Nephron (organoid): Measurements from ENCODE around the gene ZNF142.

ENCODE experiments used
- H3K27ac Mint-ChIP-seq, 3 experiments: 2 replicates each; pipeline ENCODE4 v1.8.0; 2020; ENCODE audit warnings: mixed read lengths in 3 of 3, mild to moderate bottlenecking in 2 of 3, moderate library complexity in 1 of 3
- H3K27me3 Mint-ChIP-seq: 2 replicates; pipeline ENCODE4 v1.8.0; 2021; ENCODE audit warnings: low read depth, mild to moderate bottlenecking, moderate library complexity, mixed read lengths
- H3K36me3 Mint-ChIP-seq: 2 replicates; pipeline ENCODE4 v1.8.0; 2020; ENCODE audit warnings: low read depth, mixed read lengths
- H3K4me1 Mint-ChIP-seq: 2 replicates; pipeline ENCODE4 v1.8.0; 2020; ENCODE audit warnings: mixed read lengths
- H3K4me3 Mint-ChIP-seq, 3 experiments: 2 replicates each; pipeline ENCODE4 v1.8.0; 2020; ENCODE audit warnings: mild to moderate bottlenecking in 3 of 3, mixed read lengths in 3 of 3, moderate library complexity in 2 of 3
- H3K9me3 Mint-ChIP-seq: 2 replicates; pipeline ENCODE4 v1.8.0; 2020; ENCODE audit warnings: mixed read lengths
- TF ChIP-seq, protein P1 (sequence below), 3 experiments: fragments of 200-600 bp; sonication (generic); IDR thresholded peaks; one replicate each; pipeline ENCODE4 v1.5.0; 2021; ENCODE audit warnings: antibody characterized with exemption in 3 of 3; ENCODE audit not compliant: unreplicated experiment in 3 of 3

ZNF142 gene

GRCh38 chr2:218645126-218645525 lies 14.3 kb downstream of the ZNF142 start:
- H3K4me1 Mint-ChIP-seq: peaks cover 3% of the 10 kb centered on the region
- TF ChIP-seq, protein P1, sequence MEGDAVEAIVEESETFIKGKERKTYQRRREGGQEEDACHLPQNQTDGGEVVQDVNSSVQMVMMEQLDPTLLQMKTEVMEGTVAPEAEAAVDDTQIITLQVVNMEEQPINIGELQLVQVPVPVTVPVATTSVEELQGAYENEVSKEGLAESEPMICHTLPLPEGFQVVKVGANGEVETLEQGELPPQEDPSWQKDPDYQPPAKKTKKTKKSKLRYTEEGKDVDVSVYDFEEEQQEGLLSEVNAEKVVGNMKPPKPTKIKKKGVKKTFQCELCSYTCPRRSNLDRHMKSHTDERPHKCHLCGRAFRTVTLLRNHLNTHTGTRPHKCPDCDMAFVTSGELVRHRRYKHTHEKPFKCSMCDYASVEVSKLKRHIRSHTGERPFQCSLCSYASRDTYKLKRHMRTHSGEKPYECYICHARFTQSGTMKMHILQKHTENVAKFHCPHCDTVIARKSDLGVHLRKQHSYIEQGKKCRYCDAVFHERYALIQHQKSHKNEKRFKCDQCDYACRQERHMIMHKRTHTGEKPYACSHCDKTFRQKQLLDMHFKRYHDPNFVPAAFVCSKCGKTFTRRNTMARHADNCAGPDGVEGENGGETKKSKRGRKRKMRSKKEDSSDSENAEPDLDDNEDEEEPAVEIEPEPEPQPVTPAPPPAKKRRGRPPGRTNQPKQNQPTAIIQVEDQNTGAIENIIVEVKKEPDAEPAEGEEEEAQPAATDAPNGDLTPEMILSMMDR (IDR thresholded peaks at IDR 0.05; ENCODE audit: unreplicated experiment in 3 of 3): no peak
- H3K27me3 Mint-ChIP-seq: no peaks in the 10 kb centered on the region
- peak overlapping the region; percentile 47 to 94 (median 72) for H3K27ac Mint-ChIP-seq
- no peak overlapping the region for H3K4me3 Mint-ChIP-seq
- H3K9me3 Mint-ChIP-seq: no peaks in the 10 kb centered on the region
- H3K36me3 Mint-ChIP-seq: peaks cover 50% of the 10 kb centered on the region

GRCh38 chr2:218644721-218645120 lies 14.7 kb downstream of the ZNF142 start:
- H3K9me3 Mint-ChIP-seq: no peaks in the 10 kb centered on the region
- peaks cover 49% of the 10 kb centered on the region for H3K36me3 Mint-ChIP-seq
- H3K4me3 Mint-ChIP-seq: no peak overlapping the region
- H3K4me1 Mint-ChIP-seq: peaks cover 3% of the 10 kb centered on the region
- TF ChIP-seq, protein P1 (IDR thresholded peaks at IDR 0.05; ENCODE audit: unreplicated experiment in 3 of 3): no peak
- H3K27ac Mint-ChIP-seq: peak overlapping the region; percentile 47 to 94 (median 72)
- no peaks in the 10 kb centered on the region for H3K27me3 Mint-ChIP-seq

DNA sequence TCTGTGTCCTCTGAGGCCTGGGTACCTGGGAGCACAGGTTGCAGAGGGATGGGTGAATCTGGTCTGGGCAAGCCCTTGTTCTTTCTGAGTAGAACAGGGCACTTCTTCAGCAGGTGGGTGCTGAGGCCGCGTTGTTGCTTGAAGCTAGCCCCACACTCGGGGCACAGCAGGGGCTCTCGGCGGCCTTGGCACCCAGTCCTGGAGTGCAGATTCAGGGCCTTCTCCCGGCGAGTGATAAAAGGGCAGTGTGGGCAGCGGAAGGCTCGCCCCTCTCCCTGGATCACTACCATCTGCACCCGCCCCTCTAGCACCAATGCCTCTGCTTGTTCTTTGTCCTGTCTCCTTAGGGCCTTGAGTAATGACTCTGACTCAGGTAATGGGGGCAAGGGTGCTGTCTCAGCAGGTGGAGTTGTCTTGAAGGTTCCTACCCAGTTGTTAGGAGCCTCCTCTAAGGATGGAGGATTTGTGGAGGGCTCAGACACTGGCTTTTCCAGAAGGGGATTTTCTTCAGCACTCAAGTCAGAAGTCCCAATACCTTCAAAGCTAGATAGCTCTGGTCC lies 15.6 kb downstream of the ZNF142 start:
- peaks cover 56% of the 10 kb centered on the region for H3K36me3 Mint-ChIP-seq
- H3K27ac Mint-ChIP-seq: peak overlapping the region in 1 of 3 experiments; percentile 63
- H3K27me3 Mint-ChIP-seq: no peaks in the 10 kb centered on the region
- TF ChIP-seq, protein P1 (IDR thresholded peaks at IDR 0.05; ENCODE audit: unreplicated experiment in 3 of 3): no peak
- H3K9me3 Mint-ChIP-seq: no peaks in the 10 kb centered on the region
- H3K4me3 Mint-ChIP-seq: no peak overlapping the region
- H3K4me1 Mint-ChIP-seq: peaks cover 3% of the 10 kb centered on the region

GRCh38 chr2:218642786-218643185 lies 16.6 kb downstream of the ZNF142 start:
- Mint-ChIP-seq H3K4me3 (no peak overlapping the region), H3K27me3 (no peaks in the 10 kb centered on the region), H3K36me3 (peaks cover 57% of the 10 kb centered on the region), H3K27ac (no peak overlapping the region), H3K4me1 (peaks cover 3% of the 10 kb centered on the region), H3K9me3 (no peaks in the 10 kb centered on the region)
- TF ChIP-seq, protein P1 (IDR thresholded peaks at IDR 0.05; ENCODE audit: unreplicated experiment in 3 of 3): no peak

- Mint-ChIP-seq H3K4me1 (peaks cover 3% of the 10 kb centered on the region), H3K9me3 (no peaks in the 10 kb centered on the region), H3K27ac (no peak overlapping the region), H3K27me3 (no peaks in the 10 kb centered on the region), H3K36me3 (peaks cover 57% of the 10 kb centered on the region), H3K4me3 (no peak overlapping the region)
- TF ChIP-seq, protein P1 (IDR thresholded peaks at IDR 0.05; ENCODE audit: unreplicated experiment in 3 of 3): no peak
Observed at GRCh38 chr2:218642121-218642656, 17.2 kb downstream of the ZNF142 start.

DNA sequence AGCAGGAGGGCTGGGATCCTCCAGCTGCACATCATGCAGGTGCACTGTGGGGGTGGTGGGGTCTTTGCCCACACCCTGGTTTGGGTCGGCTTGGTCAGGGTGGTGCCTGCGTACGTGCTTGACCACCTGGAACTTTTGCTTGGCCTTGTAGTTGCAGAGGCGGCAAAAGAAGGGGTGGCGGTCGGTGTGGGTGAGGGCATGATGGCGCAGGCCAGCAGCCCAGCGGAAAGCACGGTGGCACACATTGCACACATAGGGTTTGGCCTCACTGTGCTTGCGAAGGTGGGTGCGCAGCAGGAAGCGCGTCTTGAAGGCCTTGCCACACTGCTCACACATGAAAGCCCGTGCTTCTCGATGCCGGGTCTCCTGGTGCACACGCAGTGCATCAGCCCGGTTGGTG lies 21.1 kb downstream of the ZNF142 start:
- TF ChIP-seq, protein P1 (IDR thresholded peaks at IDR 0.05; ENCODE audit: unreplicated experiment in 3 of 3): no peak

More for the DNA sequence above, 21.1 kb downstream of the ZNF142 start:
- H3K27ac Mint-ChIP-seq: no peak overlapping the region
- peaks cover 65% of the 10 kb centered on the region for H3K36me3 Mint-ChIP-seq
- H3K9me3 Mint-ChIP-seq: no peaks in the 10 kb centered on the region
- H3K4me3 Mint-ChIP-seq: no peak overlapping the region
- H3K4me1 Mint-ChIP-seq: no peaks in the 10 kb centered on the region
- no peaks in the 10 kb centered on the region for H3K27me3 Mint-ChIP-seq
